Measurements from ENCODE around the gene MTX1.

- TF ChIP-seq CTCF (IDR thresholded peaks at IDR 0.05) (no peak), POLR2A (IDR thresholded peaks at IDR 0.05) (no peak), POLR2AphosphoS5 (IDR thresholded peaks at IDR 0.05) (no peak)
These were observed 28.0 kb downstream of the MTX1 start for GRCh38 chr1:155236451-155236850.

All from upper lobe of left lung (tissue), 4 donors.